GM12891 (cell line): Measurements from ENCODE around the gene CA5A.

Experiments used
- POLR2A ChIP-seq: IDR thresholded peaks from 2 replicates; pipeline ENCODE4 v1.6.1; 2011; ENCODE audit warnings: low read depth, low read length, control low read depth
- POLR2AphosphoS5 ChIP-seq: IDR thresholded peaks from 2 replicates; pipeline ENCODE4 v1.6.1; 2011; ENCODE audit warnings: low read depth, low read length, control low read depth
- TAF1 ChIP-seq: IDR thresholded peaks from 2 replicates; pipeline ENCODE4 v1.6.1; 2011; ENCODE audit warnings: low read depth, low read length, control low read depth

DNA sequence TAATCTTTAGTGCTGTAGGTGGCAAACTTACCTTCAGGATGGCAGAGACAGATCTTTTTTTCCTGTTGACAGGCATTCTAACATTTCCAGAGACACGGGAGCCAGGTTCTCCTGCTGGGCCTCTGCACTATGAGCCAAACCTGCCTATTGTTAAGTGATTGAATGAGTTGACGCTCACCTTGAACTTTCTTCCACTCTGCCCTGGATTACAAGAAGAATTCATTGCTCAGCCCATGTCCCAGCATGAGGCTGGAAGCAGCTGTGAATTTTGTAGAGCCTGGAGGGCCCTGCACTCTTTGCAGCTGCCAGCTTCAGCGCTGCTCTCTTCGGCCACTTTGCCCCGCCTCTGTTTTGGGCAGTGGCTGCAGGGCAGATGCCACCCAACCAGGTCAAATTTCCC lies 57.6 kb downstream of the CA5A start:
- no peak for TF ChIP-seq TAF1
- TF ChIP-seq POLR2A = no peak
- no peak for TF ChIP-seq POLR2AphosphoS5
